ENCODE results near the gene TUFM.
A peak's percentile ranks its signal among the peaks of the same experiment; 100 is the strongest.
"Not testable (repeated sequence)": the region's sequence is repeated elsewhere in the genome, so short reads cannot be mapped to it uniquely, and the experiment has no call there.

TUFM gene

GRCh38 chr16:28846080-28846932, at the start of gene TUFM:
Gene TUFM (minus strand): TSS chr16:28846348. CDS start chr16:28846269, 79 bp downstream.
- peak; percentile 95 for DNase-seq (ENCODE audit: low read depth)
- TF ChIP-seq CTCF (IDR thresholded peaks at IDR 0.05; ENCODE audit: low read depth, low read length, missing control alignments) = peak; percentile 75
- H3K4me3 ChIP-seq (ENCODE audit: low read depth, low read length) = peak within 1 kb of the TSS; percentile 65

- TF ChIP-seq CTCF (IDR thresholded peaks at IDR 0.05; ENCODE audit: low read depth, low read length, missing control alignments) = no peak
- H3K4me3 ChIP-seq (ENCODE audit: low read depth, low read length) = no peak overlapping the region
- no peak for DNase-seq (ENCODE audit: low read depth)
Observed at GRCh38 chr16:28895609-28896008, 49.5 kb upstream of the TUFM start.

GRCh38 chr16:28893291-28893690, 47.1 kb upstream of the TUFM start:
- no peak for TF ChIP-seq CTCF (IDR thresholded peaks at IDR 0.05; ENCODE audit: low read depth, low read length, missing control alignments)
- DNase-seq (ENCODE audit: low read depth) = no peak

GRCh38 chr16:28891964-28892890, 46.1 kb upstream of the TUFM start:
- TF ChIP-seq CTCF (IDR thresholded peaks at IDR 0.05; ENCODE audit: low read depth, low read length, missing control alignments) = no peak
- no peak for DNase-seq (ENCODE audit: low read depth)
- H3K4me3 ChIP-seq (ENCODE audit: low read depth, low read length) = no peak overlapping the region

More at GRCh38 chr16:28893291-28893690, 47.1 kb upstream of the TUFM start:
- no peak overlapping the region for H3K4me3 ChIP-seq (ENCODE audit: low read depth, low read length)

- not testable (repeated sequence) for H3K4me3 ChIP-seq (ENCODE audit: low read depth, low read length); DNase-seq (ENCODE audit: low read depth)
Observed at GRCh38 chr16:28890355-28890754, 44.2 kb upstream of the TUFM start.

- no peak for TF ChIP-seq CTCF (IDR thresholded peaks at IDR 0.05; ENCODE audit: low read depth, low read length, missing control alignments)
- H3K4me3 ChIP-seq (ENCODE audit: low read depth, low read length) = no peak overlapping the region
- DNase-seq (ENCODE audit: low read depth) = no peak
Observed at GRCh38 chr16:28886945-28887344, 40.8 kb upstream of the TUFM start.

GRCh38 chr16:28884045-28884444, 37.9 kb upstream of the TUFM start:
- no peak for DNase-seq (ENCODE audit: low read depth)
- no peak overlapping the region for H3K4me3 ChIP-seq (ENCODE audit: low read depth, low read length)
- no peak for TF ChIP-seq CTCF (IDR thresholded peaks at IDR 0.05; ENCODE audit: low read depth, low read length, missing control alignments)
